ENCODE results near the gene ATXN1.

The ATXN1 gene

DNA sequence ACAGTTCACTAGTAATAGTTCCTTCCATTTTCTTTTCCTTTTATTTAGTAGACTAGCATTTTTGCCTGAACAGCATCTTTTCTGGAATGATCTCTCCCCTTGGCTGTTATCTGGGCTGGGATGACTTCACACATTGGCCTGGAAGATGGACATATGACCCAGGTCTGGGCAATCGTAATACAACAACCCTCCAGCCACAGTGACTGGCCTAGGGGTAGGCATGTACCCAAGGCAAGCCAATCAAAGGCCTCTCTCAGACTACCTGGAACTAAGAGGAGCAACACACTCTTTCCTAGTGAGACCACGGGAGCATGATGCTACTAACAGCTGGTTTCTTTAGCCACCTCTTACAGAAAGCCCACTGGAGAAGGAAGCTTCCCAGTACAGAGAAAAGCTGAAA, 270.6 kb downstream of the ATXN1 start:
- no peak for DNase-seq

- DNase-seq, result no peak
These were observed 272.4 kb downstream of the ATXN1 start for GRCh38 chr6:16488813-16489212.

DNA sequence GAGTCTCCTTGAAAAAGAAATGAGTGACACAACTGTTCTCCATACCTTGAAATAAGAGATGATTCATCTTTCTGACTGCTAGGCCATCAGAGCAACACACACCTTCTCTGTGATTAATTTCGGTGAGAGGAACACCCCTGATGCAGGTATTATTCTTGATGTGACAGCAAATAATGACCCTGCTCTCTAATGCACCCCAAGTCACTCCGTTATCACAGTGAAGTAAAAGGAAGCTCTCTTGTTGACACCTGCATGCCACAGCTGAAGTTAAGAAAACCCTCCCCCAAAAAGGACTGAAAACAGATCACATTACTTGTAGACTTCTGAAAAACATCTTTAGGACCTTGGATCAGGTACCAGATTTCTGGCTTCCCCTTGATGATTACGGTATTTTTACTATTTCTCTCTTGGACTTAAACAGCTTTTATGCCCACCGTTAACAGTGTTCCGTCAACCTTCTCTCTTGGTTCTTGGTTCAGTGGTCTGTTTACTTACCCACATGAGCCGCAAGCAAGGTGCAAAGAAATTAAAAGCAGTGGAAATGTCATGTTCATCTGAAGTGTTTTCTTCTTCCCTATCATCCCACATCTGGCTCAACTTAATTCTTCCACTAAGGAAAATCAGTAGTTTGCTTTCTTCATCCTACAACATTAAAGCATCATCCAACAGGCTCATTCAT, 273.1 kb downstream of the ATXN1 start:
- DNase-seq, result peak in 1 of 2 donors; percentile 58

DNA sequence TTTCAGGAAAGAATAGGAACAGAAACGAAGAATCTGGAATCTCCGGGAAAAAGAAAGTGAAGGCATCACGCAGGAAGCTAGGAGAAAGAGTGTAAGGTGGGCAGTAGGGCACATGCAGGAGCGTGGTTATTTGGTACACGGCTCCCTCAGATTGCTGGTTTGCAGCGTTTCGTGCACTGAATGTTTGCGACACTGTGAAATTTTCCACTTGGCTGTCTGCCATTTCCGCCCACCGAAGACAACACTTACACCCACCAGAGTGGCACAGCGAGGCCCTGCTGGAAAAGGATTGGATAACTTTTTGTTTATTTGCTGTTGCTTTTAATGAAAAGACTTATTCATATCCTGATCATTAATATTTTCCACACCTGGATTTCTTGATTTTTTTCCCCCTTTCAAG, 274.6 kb downstream of the ATXN1 start:
- peak; percentile 11 to 65 for DNase-seq

DNA sequence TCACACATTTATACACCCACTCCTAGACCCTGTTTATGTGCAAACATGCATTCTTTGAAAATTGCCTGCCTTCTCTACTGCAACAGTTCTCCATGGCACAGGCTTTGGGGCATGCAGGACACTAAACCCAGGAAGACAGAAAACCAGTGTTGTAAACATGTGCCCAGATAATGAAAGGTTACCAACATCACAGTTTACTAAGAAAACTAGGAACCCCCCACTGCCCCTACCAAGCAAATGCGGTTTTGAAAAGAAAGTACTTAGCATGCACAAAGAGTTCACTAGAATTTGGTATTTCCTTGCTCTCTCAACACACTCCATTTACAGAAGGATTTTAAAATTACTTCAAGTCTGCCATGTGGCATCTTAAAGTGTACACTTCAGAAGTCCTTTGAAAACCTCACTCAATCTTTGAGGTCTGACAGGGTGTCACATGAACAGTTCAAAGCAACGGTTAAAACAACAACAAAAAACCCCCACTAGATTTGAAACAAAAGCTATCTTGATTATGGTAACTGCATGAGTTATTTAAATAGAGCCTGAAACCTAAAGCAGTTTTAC, 277.9 kb downstream of the ATXN1 start:
- DNase-seq, result peak; percentile 44 to 81

DNA sequence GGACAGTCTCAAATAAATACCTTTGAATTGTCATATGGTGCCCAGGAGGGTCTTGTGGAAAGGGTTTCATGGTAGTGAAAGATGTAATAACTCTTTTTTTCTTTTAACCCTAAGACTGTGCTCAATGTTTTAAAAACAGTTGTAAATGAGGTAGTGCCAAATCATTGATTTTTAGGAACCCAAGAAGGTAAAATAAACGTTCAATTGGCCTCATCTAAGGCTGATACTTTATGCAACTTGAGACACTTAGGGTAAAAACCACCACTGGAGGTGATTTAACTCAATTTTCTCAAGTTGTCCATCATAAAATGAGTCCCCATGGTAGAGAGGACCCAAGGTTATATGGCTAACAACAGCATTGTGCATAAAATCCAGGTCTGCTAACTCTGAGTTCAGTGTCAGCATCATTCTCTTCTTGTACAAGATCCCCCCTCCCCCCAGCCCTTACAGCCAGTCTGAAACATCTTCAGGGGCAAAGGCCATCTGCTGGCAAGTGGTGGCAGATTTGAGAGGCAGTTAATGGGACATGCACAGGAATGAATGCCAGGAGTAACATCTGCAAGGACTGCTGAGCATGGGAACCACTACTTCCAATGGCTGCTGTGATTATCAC, 278.5 kb downstream of the ATXN1 start:
- no peak for DNase-seq

DNA sequence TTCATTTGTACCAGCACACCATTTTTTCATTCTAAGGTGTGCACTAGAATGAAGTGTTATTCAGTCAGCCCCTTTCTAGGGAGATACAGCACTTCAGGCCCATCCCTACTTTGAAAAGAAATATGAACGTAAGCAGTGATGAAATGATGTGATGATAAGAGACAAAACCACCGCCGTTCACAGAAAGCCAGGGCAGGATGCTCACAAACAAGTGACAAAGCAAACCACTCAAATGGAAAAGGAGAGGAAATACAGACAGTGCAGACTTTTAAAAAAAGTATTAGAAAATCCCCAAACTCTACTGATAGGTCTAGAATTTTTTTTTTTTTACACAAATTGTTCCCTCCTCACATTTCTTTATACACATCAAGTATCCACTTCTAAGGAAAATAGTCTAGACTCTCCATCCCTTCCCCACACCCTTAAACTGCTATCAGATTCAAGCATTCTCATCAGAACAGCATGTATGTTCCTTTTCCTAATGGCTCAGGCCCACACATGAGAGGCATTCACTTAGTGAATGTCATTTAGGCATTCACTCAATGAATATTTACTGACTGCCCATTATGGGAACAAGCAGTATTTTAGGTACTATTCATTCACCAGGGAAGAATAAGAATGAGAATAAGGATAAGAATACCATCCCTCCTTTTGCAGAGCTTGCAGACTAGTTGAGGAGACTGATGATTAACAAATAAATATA, 279.4 kb downstream of the ATXN1 start:
- peak; percentile 80 to 90 for DNase-seq

DNA sequence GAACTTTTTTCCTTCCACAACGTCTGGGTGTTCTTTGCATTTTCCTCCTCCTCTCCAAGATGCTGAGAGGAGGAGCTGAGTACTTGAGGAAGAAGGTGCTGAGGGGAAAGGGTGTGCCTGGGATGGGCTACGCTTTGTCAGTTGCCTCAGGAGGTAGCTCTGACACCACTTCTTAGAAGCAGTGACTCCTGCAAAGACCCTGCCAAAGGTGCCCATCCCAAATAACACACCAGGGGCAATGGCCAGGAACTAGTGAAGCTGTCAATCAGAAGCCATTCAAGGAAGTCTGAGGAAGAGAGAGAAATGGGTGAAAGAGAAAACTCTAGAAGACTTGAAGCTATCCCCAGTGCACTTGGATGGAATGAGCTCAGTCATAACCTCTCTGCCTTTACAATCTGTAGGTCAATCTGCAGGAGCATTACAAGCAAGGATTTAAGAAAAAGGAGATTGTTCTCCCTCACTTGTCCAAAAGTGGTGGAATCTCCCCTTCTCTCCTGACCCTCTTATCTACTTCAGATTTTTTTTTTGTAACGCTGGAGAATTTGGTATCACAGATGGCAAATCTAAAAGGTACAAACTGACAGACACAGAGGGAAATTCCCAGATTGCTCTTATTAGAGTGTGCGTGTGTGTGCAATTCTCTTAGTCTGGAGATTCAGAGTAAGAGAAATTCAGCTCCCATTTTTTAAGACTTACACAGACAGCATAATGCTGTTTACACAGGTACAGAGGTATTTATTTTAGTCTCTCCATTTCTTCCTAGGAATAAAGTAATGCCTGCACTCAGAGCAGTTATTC, 280.3 kb downstream of the ATXN1 start:
- DNase-seq, result peak in 1 of 2 donors; percentile 57

GRCh38 chr6:16477367-16478149, 283.7 kb downstream of the ATXN1 start:
- no peak for DNase-seq

DNA sequence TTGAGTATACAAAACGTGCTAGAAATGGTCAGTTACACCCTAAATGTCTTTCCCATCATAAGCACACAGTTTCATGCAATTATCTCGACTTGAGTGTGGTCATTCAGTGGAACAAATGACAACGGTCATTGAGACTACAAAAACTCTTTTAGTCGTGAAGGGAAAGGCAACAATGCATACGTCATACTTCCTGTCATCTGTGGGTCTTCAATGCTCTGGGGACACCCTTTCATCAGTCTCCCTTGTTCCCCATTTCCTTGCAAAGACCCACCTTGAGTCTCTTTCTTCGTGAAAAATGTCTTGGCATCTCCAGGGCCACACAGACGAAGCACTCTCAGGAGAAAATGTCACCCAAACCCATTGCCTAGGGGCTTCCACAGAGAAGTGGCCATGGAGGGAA, 284.4 kb downstream of the ATXN1 start:
- DNase-seq, result no peak

GRCh38 chr6:16475494-16475781, 285.8 kb downstream of the ATXN1 start:
- DNase-seq, result no peak

GRCh38 chr6:16474772-16475493, 286.3 kb downstream of the ATXN1 start:
- peak; percentile 12 to 64 for DNase-seq

DNA sequence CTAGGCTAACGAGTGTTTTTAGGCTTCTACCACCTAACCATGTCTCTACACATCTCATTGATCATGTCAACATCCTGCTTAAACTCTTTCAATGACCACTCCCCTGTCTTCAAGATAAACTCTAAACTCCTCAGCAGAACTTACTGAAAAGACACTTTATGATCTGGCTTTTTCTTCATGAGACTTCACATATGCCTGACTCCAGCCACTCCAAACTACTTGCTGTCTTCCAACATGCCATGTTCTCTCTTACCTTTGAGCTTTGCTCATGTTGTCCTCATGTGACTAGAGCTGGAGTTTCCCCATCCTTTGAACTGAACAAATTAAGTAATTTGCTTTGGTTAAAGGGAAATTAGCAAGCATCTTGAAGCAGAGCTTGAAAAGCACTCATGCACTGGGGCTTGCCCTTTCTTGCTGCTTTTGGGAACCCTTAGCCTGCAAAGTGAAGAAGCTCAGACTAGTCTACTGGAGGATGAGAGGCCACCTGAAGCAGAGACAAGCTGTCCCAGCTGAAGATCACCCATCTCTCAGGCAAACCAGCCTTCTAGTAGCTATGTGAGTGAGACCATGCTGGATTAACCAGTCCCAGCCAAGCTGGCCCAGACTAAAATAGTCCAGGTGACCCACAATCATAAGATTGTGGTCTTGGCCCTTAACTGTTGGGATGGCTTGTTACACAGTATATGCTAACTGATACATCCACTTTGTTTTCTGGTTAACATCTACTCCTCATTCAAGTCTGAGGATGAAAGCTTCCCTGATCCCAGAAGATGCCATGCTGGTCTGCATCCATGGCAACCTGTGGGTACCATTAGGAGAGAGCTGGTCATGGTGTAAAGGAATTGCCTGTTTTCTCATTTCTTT, 287.1 kb downstream of the ATXN1 start:
- DNase-seq, result peak; percentile 11 to 67

- peak; percentile 9 to 54 for DNase-seq
These were observed 287.9 kb downstream of the ATXN1 start for GRCh38 chr6:16473184-16473907.

GRCh38 chr6:16472349-16473069, 288.8 kb downstream of the ATXN1 start:
- no peak for DNase-seq

DNA sequence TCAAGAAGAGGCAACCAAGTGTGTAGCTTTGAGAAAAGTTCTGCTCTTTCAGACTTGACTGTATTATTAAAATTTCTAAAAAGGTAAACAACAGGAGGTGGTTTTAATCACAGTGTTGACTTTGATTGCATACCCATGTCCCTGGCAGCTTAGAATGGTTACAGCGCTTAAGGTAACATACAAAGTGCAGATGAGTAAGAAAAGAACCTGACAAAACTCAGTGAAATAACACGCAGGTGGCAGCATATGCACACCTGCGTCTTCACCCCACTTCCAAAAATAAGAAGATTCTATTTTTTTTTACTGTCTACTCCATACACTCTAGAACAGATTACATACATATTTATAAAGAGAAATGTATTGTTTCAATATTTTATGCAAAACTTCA, 289.4 kb downstream of the ATXN1 start:
- DNase-seq, result no peak

DNA sequence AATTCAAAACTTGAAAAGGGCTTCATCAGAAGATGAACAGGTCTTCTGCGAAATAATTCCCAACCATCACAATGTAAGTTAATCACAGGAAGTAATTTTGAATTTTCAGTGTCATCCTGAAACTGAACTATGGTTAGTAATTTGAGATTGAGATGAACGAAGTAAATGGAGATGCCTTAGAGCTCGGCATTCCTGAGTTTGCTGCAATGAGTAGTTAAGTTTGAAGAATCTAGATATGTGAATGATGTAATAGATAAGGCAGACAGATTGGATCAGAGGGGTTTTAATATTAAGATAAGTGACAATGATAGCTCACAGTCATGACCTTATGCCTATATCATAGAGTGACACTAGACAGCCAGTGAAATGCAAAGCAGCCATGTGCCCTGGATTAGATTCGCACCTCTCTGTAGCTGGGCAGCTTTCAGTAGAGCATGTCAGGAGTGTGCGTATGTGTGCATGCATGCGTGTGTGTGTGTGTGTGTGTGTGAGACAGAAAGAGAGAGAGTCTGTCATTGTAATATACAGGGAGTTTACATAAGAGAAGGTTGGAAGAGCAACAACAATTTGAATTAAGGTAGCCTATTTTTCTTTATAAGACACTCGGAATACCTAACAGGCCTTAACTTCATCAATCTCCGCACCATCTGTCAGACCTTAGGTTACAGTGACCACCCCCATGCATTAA, 289.9 kb downstream of the ATXN1 start:
- peak in 1 of 2 donors; percentile 12 for DNase-seq

DNA sequence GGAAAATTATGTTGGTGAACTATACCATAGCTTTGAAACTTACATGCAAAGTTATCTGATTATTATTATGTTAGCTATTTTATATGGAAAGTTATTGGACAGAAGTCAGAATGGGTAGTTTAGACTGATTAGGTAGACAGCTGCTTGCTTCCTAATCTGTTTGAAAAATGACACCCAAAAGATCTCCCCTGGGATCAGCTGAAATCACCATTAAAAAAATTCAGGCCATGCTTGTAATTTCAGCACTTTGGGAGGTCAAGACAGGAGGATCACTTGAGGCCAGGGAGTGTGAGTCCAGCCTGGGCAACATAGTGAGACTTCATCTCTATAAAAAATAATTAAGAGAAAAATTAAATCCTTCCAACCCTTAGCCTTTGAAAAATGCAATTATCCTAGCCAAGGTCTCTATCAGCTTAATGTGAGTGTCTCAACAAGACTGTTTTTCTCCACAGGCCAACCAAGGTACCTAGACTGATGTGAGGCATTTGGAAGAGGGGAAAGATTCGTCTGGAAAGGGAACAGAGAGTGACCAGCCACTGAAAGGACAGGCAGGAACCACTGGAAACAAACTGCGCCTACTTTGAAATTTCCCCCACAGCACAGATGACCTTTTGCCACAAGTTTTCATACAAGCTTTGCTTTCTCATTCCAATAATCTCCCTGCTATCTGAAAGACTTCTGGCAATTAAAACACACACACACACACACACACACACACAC, 290.6 kb downstream of the ATXN1 start:
- DNase-seq, result no peak

Data from CD4-positive, alpha-beta T cell treated with Interferon alpha-2 for 1 hour (primary cell).